Measurements from ENCODE around the gene GVQW3.

- no peak for TF ChIP-seq POLR2A (IDR thresholded peaks at IDR 0.05)
- no peak for TF ChIP-seq CTCF (IDR thresholded peaks at IDR 0.05)
These were observed 26.0 kb upstream of the GVQW3 start for GRCh38 chr11:76355172-76355571.

Measured in thyroid gland (tissue), 4 donors.